ENCODE results near the gene TTLL3.

The TTLL3 gene

GRCh38 chr3:9781551-9781950, 28.5 kb upstream of the TTLL3 start:
- no peak for DNase-seq

GRCh38 chr3:9781978-9782603, 28.0 kb upstream of the TTLL3 start:
- DNase-seq = no peak

- DNase-seq = no peak
These were observed 27.3 kb upstream of the TTLL3 start for GRCh38 chr3:9782770-9783169.

- no peak for DNase-seq
These were observed 26.1 kb upstream of the TTLL3 start for GRCh38 chr3:9783954-9784353.

- no peak for DNase-seq
These were observed 25.1 kb upstream of the TTLL3 start for GRCh38 chr3:9784965-9785364.

GRCh38 chr3:9785602-9786001, 24.5 kb upstream of the TTLL3 start:
- DNase-seq = no peak

GRCh38 chr3:9786209-9786739, 23.8 kb upstream of the TTLL3 start:
- no peak for DNase-seq

GRCh38 chr3:9786825-9787669, 23.0 kb upstream of the TTLL3 start:
- DNase-seq = no peak

- DNase-seq = no peak
These were observed 22.3 kb upstream of the TTLL3 start for GRCh38 chr3:9787714-9788113.

- no peak for DNase-seq
These were observed 18.9 kb upstream of the TTLL3 start for GRCh38 chr3:9791127-9791526.

- no peak for DNase-seq
These were observed 18.2 kb upstream of the TTLL3 start for GRCh38 chr3:9791790-9792404.

GRCh38 chr3:9792405-9793160, 17.5 kb upstream of the TTLL3 start, which contains the start of the genes ARPC4 and TADA3:
Gene ARPC4 (plus strand): TSS chr3:9793082. CDS start chr3:9793122, 40 bp downstream.
Gene TADA3 (minus strand): TSS chr3:9792473. CDS start chr3:9791466, 1,007 bp downstream.
- peak; percentile 73 for DNase-seq

- DNase-seq = no peak
These were observed 16.8 kb upstream of the TTLL3 start for GRCh38 chr3:9793161-9793781.

- DNase-seq = no peak
These were observed 15.7 kb upstream of the TTLL3 start for GRCh38 chr3:9794400-9794799.

- no peak for DNase-seq
These were observed 14.9 kb upstream of the TTLL3 start for GRCh38 chr3:9795207-9795606.

GRCh38 chr3:9797196-9797945, 12.7 kb upstream of the TTLL3 start:
- DNase-seq = no peak

GRCh38 chr3:9800529-9800928, 9.5 kb upstream of the TTLL3 start:
- DNase-seq = no peak

- DNase-seq = no peak
These were observed 6.6 kb upstream of the TTLL3 start for GRCh38 chr3:9803494-9803893.

GRCh38 chr3:9804996-9805395, 5.1 kb upstream of the TTLL3 start:
- DNase-seq = no peak

GRCh38 chr3:9806137-9806536, 3.9 kb upstream of the TTLL3 start:
- DNase-seq = no peak

Data from NCI-H1417 treated with DMSO at 0.1 percent for 48 hours (cell line).